ENCODE results near the gene CORO7.

- peak in 1 of 5 experiments; percentile 45 for TF ChIP-seq CTCF (IDR thresholded peaks at IDR 0.05)
- TF ChIP-seq POLR2A (IDR thresholded peaks at IDR 0.05): peak; percentile 82
Measured at GRCh38 chr16:4416200-4417032, at the start of gene CORO7.

Measured in transverse colon (tissue), 3 donors.